H1 (cell line): ENCODE data around the gene NCEH1. TPM values are rescaled to one million over a fixed set of nuclear protein-coding genes. Genes with fewer than 3 reads are reported as not detected.

ENCODE experiments used
- polyA plus RNA-seq, 7 experiments: library from polyadenylated mRNA; depleted of rRNA in 3 of 7; stranded (reverse) in 5 of 7; unstranded in 2 of 7; fragments of >200 nt in 5 of 7; fragments of 200-250 nt in 2 of 7; gene quantifications; 1 replicate in 5 of 7; 2 replicates in 1 of 7; 4 replicates in 1 of 7; pipeline versions ENCODE4 v1.2.1 to v1.2.3, GENCODE V29; 2011 to 2013; ENCODE audit warnings: missing spikeins in 2 of 7, mixed read lengths in 2 of 7
- total RNA-seq: library from RNA; stranded (reverse); fragmentation: NEBNext Ultra II Directional; extraction: Animal tissue kit (Norgen Biotek cat#: 25700); gene quantifications from 2 replicates; pipeline ENCODE4 v1.2.1, GENCODE V29; 2021
- TF ChIP-seq, protein P1 (sequence below): fragments of 300-600 bp; sonication (generic); IDR thresholded peaks from 2 replicates; pipeline ENCODE4 v1.7.1; 2012; ENCODE audit warnings: low read length, moderate library complexity, mild to moderate bottlenecking, inconsistent platforms; ENCODE audit not compliant: insufficient replicate concordance

Gene NCEH1
- total and polyA plus RNA-seq, 2 of the 8 experiments (the other 6 are each of a cell fraction or from before 2014, with no cell fraction given) = 2.2 to 6.4 TPM

GRCh38 chr3:172622916-172623700 lies 87.8 kb downstream of the NCEH1 start (continued):
- TF ChIP-seq, protein P1, sequence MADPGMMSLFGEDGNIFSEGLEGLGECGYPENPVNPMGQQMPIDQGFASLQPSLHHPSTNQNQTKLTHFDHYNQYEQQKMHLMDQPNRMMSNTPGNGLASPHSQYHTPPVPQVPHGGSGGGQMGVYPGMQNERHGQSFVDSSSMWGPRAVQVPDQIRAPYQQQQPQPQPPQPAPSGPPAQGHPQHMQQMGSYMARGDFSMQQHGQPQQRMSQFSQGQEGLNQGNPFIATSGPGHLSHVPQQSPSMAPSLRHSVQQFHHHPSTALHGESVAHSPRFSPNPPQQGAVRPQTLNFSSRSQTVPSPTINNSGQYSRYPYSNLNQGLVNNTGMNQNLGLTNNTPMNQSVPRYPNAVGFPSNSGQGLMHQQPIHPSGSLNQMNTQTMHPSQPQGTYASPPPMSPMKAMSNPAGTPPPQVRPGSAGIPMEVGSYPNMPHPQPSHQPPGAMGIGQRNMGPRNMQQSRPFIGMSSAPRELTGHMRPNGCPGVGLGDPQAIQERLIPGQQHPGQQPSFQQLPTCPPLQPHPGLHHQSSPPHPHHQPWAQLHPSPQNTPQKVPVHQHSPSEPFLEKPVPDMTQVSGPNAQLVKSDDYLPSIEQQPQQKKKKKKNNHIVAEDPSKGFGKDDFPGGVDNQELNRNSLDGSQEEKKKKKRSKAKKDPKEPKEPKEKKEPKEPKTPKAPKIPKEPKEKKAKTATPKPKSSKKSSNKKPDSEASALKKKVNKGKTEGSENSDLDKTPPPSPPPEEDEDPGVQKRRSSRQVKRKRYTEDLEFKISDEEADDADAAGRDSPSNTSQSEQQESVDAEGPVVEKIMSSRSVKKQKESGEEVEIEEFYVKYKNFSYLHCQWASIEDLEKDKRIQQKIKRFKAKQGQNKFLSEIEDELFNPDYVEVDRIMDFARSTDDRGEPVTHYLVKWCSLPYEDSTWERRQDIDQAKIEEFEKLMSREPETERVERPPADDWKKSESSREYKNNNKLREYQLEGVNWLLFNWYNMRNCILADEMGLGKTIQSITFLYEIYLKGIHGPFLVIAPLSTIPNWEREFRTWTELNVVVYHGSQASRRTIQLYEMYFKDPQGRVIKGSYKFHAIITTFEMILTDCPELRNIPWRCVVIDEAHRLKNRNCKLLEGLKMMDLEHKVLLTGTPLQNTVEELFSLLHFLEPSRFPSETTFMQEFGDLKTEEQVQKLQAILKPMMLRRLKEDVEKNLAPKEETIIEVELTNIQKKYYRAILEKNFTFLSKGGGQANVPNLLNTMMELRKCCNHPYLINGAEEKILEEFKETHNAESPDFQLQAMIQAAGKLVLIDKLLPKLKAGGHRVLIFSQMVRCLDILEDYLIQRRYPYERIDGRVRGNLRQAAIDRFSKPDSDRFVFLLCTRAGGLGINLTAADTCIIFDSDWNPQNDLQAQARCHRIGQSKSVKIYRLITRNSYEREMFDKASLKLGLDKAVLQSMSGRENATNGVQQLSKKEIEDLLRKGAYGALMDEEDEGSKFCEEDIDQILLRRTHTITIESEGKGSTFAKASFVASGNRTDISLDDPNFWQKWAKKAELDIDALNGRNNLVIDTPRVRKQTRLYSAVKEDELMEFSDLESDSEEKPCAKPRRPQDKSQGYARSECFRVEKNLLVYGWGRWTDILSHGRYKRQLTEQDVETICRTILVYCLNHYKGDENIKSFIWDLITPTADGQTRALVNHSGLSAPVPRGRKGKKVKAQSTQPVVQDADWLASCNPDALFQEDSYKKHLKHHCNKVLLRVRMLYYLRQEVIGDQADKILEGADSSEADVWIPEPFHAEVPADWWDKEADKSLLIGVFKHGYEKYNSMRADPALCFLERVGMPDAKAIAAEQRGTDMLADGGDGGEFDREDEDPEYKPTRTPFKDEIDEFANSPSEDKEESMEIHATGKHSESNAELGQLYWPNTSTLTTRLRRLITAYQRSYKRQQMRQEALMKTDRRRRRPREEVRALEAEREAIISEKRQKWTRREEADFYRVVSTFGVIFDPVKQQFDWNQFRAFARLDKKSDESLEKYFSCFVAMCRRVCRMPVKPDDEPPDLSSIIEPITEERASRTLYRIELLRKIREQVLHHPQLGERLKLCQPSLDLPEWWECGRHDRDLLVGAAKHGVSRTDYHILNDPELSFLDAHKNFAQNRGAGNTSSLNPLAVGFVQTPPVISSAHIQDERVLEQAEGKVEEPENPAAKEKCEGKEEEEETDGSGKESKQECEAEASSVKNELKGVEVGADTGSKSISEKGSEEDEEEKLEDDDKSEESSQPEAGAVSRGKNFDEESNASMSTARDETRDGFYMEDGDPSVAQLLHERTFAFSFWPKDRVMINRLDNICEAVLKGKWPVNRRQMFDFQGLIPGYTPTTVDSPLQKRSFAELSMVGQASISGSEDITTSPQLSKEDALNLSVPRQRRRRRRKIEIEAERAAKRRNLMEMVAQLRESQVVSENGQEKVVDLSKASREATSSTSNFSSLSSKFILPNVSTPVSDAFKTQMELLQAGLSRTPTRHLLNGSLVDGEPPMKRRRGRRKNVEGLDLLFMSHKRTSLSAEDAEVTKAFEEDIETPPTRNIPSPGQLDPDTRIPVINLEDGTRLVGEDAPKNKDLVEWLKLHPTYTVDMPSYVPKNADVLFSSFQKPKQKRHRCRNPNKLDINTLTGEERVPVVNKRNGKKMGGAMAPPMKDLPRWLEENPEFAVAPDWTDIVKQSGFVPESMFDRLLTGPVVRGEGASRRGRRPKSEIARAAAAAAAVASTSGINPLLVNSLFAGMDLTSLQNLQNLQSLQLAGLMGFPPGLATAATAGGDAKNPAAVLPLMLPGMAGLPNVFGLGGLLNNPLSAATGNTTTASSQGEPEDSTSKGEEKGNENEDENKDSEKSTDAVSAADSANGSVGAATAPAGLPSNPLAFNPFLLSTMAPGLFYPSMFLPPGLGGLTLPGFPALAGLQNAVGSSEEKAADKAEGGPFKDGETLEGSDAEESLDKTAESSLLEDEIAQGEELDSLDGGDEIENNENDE = peak; percentile 49
